ENCODE data around the gene ITGAE.
A peak's percentile ranks its signal among the peaks of the same experiment; 100 is the strongest.

ITGAE gene

DNA sequence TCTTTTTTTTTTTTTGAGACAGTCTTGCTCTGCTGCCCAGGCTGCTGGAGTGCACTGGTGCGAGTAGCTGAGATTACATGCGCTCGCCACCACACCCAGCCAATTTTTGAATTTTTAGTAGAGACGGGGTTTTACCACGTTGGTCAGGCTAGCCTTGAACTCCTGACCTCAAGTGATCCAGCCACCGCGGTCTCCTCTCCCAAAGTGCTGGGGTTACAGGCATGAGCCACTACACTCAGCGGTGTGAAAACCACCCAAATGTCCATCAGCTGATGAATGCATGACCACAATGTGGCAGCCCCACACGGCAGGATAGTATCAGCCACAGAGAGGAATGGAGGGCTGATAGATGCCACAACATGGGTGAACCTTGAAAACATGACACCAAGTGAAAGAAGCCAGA, 107.2 kb downstream of the ITGAE start:
- DNase-seq (ENCODE audit: low read depth): peak; percentile 28

GRCh38 chr17:3693141-3693540, 107.8 kb downstream of the ITGAE start:
- DNase-seq (ENCODE audit: low read depth): no peak

DNA sequence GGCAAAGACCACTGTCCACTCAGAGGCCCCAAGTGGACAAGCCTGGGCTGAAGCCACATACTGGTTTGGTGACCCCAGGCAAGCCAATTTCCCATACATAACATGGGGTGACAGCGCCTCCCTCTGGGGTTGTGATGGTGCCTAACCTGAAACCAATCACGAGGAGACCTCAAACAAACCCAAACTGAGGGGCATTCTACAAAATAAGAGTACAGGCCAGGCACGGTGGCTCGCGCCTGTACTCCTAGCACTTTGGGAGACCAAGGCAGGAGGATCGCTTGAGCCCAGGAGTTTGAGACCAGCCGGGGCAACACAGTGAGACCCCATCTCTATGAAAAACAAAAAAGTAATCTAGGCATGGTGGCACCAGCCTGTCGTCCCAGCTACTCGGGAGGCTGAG, 108.6 kb downstream of the ITGAE start:
- DNase-seq (ENCODE audit: low read depth): no peak

GRCh38 chr17:3691617-3692067, 109.3 kb downstream of the ITGAE start:
- no peak for DNase-seq (ENCODE audit: low read depth)

- no peak for DNase-seq (ENCODE audit: low read depth)
Observed at GRCh38 chr17:3690094-3690715, 110.8 kb downstream of the ITGAE start.

- no peak for DNase-seq (ENCODE audit: low read depth)
Observed at GRCh38 chr17:3689262-3690093, 111.5 kb downstream of the ITGAE start.

DNA sequence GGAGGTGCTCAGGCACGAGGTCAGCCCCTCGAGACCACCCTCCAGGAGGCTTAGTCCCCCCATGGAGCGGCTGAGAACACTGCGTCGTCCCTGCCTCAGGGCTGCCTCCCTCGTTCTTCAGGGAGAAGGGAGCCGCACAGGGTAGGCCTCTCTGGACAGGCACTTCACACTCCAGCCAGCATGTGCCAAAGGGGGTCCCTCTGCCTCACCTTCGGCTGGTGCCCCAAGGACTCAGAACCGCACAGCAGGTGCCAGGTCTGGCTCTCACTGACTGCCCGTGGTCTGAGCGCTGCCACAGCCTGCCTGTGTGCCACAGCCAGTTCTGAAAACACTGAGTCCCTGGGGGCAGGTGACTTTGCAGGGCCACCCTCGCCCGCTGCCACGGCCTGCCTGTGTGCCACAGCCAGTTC, 112.1 kb downstream of the ITGAE start:
- no peak for DNase-seq (ENCODE audit: low read depth)

- DNase-seq (ENCODE audit: low read depth): no peak
Observed at GRCh38 chr17:3688027-3688553, 112.9 kb downstream of the ITGAE start.

- DNase-seq (ENCODE audit: low read depth): no peak
Observed at GRCh38 chr17:3685174-3685573, 115.8 kb downstream of the ITGAE start.

- peak; percentile 38 for DNase-seq (ENCODE audit: low read depth)
Observed at GRCh38 chr17:3683054-3683511, 117.9 kb downstream of the ITGAE start.

GRCh38 chr17:3682033-3682432, 119.0 kb downstream of the ITGAE start:
- DNase-seq (ENCODE audit: low read depth): no peak

DNA sequence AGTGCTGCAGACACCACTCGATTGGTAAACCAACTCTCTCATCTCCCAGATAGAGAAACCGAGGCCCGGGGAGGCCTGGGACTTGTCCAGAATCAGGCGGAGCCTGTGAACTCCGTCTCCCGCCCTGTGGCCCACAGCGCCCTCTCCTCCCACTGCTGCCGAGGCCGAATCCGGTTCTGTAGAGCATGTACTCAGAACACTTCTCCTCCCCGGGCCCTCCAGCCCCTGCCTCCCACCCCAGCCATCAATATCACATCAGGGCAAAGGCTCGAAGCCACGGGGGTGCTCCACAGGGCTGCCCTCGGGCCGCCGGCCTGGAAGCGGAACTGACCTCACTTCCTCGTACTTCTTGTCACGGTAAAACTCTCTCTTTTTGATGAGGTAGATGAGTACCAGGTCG, 119.4 kb downstream of the ITGAE start:
- DNase-seq (ENCODE audit: low read depth): no peak

- DNase-seq (ENCODE audit: low read depth): no peak
Observed at GRCh38 chr17:3681057-3681456, 119.9 kb downstream of the ITGAE start.

DNA sequence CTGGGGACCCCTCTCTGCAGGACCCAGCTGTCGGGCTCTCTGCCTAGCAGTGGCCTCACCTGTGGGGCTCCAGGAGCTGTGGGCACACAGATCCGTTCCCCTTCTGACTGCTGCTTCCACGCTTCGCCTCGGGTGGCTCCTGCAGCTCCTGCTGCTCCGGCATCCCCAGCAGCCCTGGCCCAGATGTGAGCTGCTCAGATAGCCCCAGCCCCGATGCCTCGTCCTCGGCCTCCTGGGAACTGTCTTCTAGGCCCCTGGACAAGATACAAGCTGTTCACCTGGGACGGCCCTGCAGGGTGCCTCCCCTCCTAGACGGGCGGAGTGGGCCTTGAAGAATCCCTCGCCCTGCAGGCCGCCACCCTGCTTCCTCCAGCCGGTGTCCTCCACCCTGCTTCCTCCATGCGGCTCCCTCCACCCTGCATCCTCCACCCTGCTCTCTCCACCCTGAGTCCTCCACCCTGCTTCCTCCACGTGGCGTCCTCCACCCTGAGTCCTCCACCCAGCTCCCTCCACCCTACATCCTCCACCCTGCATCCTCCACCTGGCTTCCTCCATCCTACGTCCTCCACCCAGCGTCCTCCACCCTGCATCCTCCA, 121.4 kb downstream of the ITGAE start:
- DNase-seq (ENCODE audit: low read depth): no peak

GRCh38 chr17:3678821-3679530, 122.0 kb downstream of the ITGAE start:
- DNase-seq (ENCODE audit: low read depth): no peak

- no peak for DNase-seq (ENCODE audit: low read depth)
Observed at GRCh38 chr17:3678095-3678820, 122.7 kb downstream of the ITGAE start.

- DNase-seq (ENCODE audit: low read depth): no peak
Observed at GRCh38 chr17:3675886-3676285, 125.1 kb downstream of the ITGAE start.

GRCh38 chr17:3672571-3672970, 128.4 kb downstream of the ITGAE start:
- no peak for DNase-seq (ENCODE audit: low read depth)

DNA sequence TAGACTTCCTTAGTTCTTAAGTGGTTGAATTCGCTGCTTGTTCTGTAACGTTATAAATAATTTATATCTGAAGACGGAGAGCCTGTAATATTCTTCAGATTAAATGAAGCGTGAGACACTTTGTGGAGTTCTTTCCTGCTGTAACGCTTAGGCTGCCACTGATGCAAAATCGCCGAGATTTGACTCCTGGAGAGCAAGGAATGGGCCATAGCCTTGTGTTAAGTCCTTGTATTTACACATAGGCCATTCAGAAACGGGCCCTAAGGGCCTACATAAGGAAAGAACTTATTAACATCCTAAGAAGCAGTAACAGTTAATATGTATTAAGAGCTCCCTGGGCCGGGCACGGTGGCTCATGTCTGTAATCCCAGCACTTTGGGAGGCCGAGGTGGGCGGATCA, 131.4 kb downstream of the ITGAE start:
- no peak for DNase-seq (ENCODE audit: low read depth)

GRCh38 chr17:3669085-3669347, 132.0 kb downstream of the ITGAE start:
- no peak for DNase-seq (ENCODE audit: low read depth)

GRCh38 chr17:3668279-3669084, 132.5 kb downstream of the ITGAE start, which contains the start of the genes EMC6 and TAX1BP3:
TSS of gene EMC6 (plus strand) at chr17:3668812. CDS start at chr17:3669147, 335 bp downstream.
TSS of gene TAX1BP3 (minus strand) at chr17:3668578. CDS start at chr17:3668526, 52 bp downstream.
- peak; percentile 98 for DNase-seq (ENCODE audit: low read depth)

All from stimulated activated CD8-positive, alpha-beta memory T cell treated with anti-CD3 and anti-CD28 coated beads, Interleukin-4, amount 100 ng/mL, for 24 hours (primary cell).